Calu3 (cell line): ENCODE measurements around the gene ANKRD62. TPM values are rescaled to one million over a fixed set of nuclear protein-coding genes. Genes with fewer than 3 reads are reported as not detected.
A peak's percentile ranks its signal among the peaks of the same experiment; 100 is the strongest.

Experiments used
- BruUV-seq: library from RNA; stranded (reverse); fragments of 400-500 nt; replicated peaks from 2 replicates; lab custom pipeline; 2021; lab: Mats Ljungman, UMichigan
- CTCF ChIA-PET: fragments of 300-600 bp; sonication (Branson Sonifier 250); formaldehyde crosslinking; loops from one replicate; lab custom pipeline; 2022; ENCODE audit warnings: antibody characterized with exemption; lab: Charles Lee
- DNase-seq: peaks from one replicate; pipeline ENCODE4 v3.0.0; 2022
- H3K27ac Mint-ChIP-seq: one replicate; pipeline ENCODE4 v1.8.0; 2022; ENCODE audit warnings: mixed read lengths; ENCODE audit not compliant: unreplicated experiment
- H3K27me3 Mint-ChIP-seq: one replicate; pipeline ENCODE4 v1.8.0; 2022; ENCODE audit warnings: mixed read lengths; ENCODE audit not compliant: unreplicated experiment
- H3K36me3 Mint-ChIP-seq: one replicate; pipeline ENCODE4 v1.8.0; 2022; ENCODE audit warnings: mild to moderate bottlenecking, moderate library complexity, mixed read lengths; ENCODE audit not compliant: insufficient read depth, unreplicated experiment
- H3K4me1 Mint-ChIP-seq: one replicate; pipeline ENCODE4 v1.8.0; 2022; ENCODE audit warnings: mild to moderate bottlenecking, low read depth, mixed read lengths; ENCODE audit not compliant: unreplicated experiment
- H3K4me3 Mint-ChIP-seq: one replicate; pipeline ENCODE4 v1.8.0; 2022; ENCODE audit warnings: mild to moderate bottlenecking, low read depth, moderate library complexity, mixed read lengths; ENCODE audit not compliant: unreplicated experiment
- H3K9me3 Mint-ChIP-seq: one replicate; pipeline ENCODE4 v1.8.0; 2022; ENCODE audit warnings: low read depth, mixed read lengths; ENCODE audit not compliant: unreplicated experiment
- intact Hi-C: fragments of 100-400 bp; cut with micrococcal nuclease; formaldehyde crosslinking; loops from one replicate; pipeline ENCODE4 v1.10.0; 2022; ENCODE audit not compliant: unreplicated experiment
- total RNA-seq: library from RNA; stranded (reverse); gene quantifications from 2 replicates; pipeline ENCODE4 v1.2.3, GENCODE V29; 2022
- TF ChIP-seq, protein P1 (sequence below): fragments of 200-600 bp; IDR thresholded peaks from one replicate; pipeline ENCODE4 v1.8.0; 2022; ENCODE audit warnings: antibody characterized with exemption; ENCODE audit not compliant: unreplicated experiment

ANKRD62 gene
- total RNA-seq, 1 experiment from 2014 or later, result not detected

DNA sequence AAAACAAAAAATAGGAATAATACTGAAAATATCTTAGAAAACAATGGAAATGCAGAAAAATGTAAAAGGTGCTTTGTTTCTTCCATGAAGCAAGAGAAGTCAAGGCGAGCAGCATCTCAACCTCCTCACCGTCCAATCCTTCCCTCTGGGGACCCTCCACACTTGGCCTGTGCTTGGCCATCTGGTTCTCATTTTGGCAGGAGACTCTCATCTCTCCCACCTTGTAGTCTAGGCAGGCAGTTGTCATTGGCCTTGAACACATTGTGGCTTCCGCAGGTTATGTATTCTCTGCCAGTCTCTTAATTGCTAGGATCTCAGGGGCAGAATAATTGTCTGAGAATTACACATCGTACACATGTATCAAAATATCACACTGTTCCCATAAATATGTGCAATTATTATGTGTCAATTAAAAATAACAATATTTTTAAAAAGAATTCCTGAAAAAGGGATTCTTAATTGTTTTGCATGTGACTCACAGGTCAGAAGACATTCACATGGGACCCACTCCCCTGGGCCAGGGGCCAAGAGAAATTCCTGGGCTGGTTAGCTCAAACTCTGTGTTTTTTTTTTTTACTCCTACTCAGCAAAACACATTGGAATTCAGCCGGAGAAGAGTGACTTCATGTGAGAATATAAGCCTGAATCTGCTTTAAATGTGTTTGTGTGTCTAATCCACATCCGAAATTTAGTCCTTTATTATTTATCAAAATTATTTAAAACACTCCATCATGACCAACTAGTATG, 14.0 kb upstream of the ANKRD62 start:
- CTCF ChIA-PET, result no interaction called here
- no TSS peak for BruUV-seq
- no peaks in the 10 kb centered on the region for H3K4me1 Mint-ChIP-seq
- no peak for DNase-seq
- H3K36me3 Mint-ChIP-seq, result no peaks in the 10 kb centered on the region
- H3K27me3 Mint-ChIP-seq, result peaks cover 48% of the 10 kb centered on the region
- no peaks in the 10 kb centered on the region for H3K9me3 Mint-ChIP-seq
- H3K27ac Mint-ChIP-seq, result no peak overlapping the region
- no peak overlapping the region for H3K4me3 Mint-ChIP-seq
- intact Hi-C loops, result no loop called here
- TF ChIP-seq, protein P1, sequence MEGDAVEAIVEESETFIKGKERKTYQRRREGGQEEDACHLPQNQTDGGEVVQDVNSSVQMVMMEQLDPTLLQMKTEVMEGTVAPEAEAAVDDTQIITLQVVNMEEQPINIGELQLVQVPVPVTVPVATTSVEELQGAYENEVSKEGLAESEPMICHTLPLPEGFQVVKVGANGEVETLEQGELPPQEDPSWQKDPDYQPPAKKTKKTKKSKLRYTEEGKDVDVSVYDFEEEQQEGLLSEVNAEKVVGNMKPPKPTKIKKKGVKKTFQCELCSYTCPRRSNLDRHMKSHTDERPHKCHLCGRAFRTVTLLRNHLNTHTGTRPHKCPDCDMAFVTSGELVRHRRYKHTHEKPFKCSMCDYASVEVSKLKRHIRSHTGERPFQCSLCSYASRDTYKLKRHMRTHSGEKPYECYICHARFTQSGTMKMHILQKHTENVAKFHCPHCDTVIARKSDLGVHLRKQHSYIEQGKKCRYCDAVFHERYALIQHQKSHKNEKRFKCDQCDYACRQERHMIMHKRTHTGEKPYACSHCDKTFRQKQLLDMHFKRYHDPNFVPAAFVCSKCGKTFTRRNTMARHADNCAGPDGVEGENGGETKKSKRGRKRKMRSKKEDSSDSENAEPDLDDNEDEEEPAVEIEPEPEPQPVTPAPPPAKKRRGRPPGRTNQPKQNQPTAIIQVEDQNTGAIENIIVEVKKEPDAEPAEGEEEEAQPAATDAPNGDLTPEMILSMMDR, result no peak

DNA sequence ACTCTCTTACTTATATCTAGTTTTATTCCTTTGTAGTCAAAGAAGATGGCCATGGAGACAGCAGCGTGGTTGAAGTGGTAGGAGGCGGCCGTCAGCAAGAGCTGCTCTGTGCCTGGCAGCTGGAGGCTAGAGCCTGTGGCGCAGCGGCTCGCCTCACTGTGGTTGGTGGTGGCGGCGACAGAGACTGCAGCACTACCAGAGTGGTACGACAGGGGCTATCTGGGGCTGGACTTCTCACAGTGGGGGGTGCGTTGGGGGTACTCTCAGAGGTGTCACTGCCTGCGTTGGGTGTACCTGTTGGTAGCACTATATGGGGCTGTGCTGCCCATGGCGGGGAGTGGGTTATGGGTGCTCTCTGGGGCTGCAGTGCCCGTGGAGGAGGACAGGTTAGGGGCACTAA, 8.5 kb upstream of the ANKRD62 start:
- Mint-ChIP-seq H3K27me3 (peaks cover 35% of the 10 kb centered on the region), H3K9me3 (no peaks in the 10 kb centered on the region), H3K27ac (no peak overlapping the region), H3K4me3 (no peak overlapping the region), H3K4me1 (peaks cover 12% of the 10 kb centered on the region), H3K36me3 (no peaks in the 10 kb centered on the region)
- no TSS peak for BruUV-seq
- TF ChIP-seq, protein P1, result no peak
- CTCF ChIA-PET, result no interaction called here
- DNase-seq, result no peak
- intact Hi-C loops, result no loop called here

DNA sequence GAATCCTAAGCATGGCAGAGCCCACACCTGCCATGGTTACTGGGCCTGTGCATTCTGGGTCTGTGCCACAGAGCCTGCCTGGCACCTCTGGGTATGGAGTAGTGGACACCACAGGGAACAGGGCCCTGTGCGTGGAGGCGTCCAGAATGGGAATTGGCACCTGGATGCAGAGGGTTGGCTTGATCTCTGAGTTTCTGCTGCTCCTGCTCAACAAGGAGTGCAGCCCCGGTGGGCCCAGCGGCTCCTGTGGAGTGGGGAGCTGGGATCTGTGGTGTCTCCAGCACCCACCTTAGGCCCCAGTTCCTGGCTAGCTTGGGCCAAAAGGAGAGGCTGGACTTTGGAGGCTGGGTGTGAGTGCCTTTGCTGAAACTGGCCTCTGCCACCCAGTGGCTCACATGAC, 7.9 kb upstream of the ANKRD62 start:
- BruUV-seq, result no TSS peak
- intact Hi-C loops, result no loop called here
- TF ChIP-seq, protein P1, result no peak
- no peaks in the 10 kb centered on the region for H3K36me3 Mint-ChIP-seq
- H3K27ac Mint-ChIP-seq, result no peak overlapping the region
- H3K4me1 Mint-ChIP-seq, result peaks cover 12% of the 10 kb centered on the region
- peaks cover 35% of the 10 kb centered on the region for H3K27me3 Mint-ChIP-seq
- CTCF ChIA-PET, result no interaction called here
- no peak overlapping the region for H3K4me3 Mint-ChIP-seq
- no peaks in the 10 kb centered on the region for H3K9me3 Mint-ChIP-seq
- no peak for DNase-seq

DNA sequence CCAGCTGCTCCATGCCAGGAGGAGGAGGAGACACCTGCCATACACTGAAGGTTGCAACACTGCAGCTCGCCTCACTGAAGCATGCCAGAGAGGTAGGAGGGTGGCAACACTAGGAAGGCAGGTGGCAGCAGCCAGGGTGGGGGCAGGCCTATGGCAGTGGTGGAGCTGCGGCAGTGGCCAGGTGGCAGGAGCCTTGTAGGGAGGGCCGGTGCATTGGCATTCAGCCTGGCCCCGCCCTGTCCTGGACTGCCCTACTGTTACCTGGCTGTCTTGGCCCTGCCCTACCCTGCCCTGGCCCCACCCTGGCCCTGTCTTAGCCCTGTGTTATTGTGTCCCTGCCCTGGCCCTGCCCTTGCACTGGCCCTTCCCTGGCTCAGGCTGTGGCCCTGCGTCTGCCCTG, 7.4 kb upstream of the ANKRD62 start:
- no TSS peak for BruUV-seq
- H3K27me3 Mint-ChIP-seq, result peaks cover 38% of the 10 kb centered on the region
- H3K4me3 Mint-ChIP-seq, result no peak overlapping the region
- TF ChIP-seq, protein P1, result no peak
- H3K27ac Mint-ChIP-seq, result no peak overlapping the region
- CTCF ChIA-PET, result no interaction called here
- peaks cover 12% of the 10 kb centered on the region for H3K4me1 Mint-ChIP-seq
- H3K36me3 Mint-ChIP-seq, result no peaks in the 10 kb centered on the region
- no peaks in the 10 kb centered on the region for H3K9me3 Mint-ChIP-seq
- DNase-seq, result peak; percentile 25
- intact Hi-C loops, result no loop called here
